Measurements from ENCODE around the gene UBA52.
A peak's percentile ranks its signal among the peaks of the same experiment; 100 is the strongest.
"Not testable (repeated sequence)": the region's sequence is repeated elsewhere in the genome, so short reads cannot be mapped to it uniquely, and the experiment has no call there.

Gene UBA52

GRCh38 chr19:18557411-18558201, 14.1 kb upstream of the UBA52 start, which contains the start of gene KXD1:
KXD1 (plus strand) TSS chr19:18557870; CDS start chr19:18562057, 4,187 bp downstream.
- DNase-seq, result peak; percentile 74

- DNase-seq, result no peak
Observed at GRCh38 chr19:18558202-18558555, 13.5 kb upstream of the UBA52 start.

GRCh38 chr19:18558604-18559003, 13.1 kb upstream of the UBA52 start:
- DNase-seq, result no peak

DNA sequence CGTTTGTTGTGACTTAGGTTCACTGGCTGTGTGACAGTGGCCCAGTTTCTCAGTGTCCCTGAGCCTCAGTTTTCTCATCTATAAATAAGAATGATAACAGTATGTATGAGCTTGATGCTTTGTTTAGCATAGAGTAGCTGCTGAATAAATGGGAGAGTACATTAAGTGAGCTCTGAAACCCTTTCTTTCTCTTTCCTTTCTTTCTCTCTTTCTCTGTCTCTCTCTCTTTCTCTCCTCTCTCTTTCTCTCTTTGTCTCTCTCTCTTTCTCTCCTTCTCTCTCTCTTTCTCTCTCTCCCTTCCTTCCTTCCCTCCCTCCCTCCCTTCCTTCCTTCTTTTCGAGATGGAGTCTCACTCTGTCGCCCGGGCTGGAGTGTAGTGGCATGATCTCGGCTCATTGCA, 12.0 kb upstream of the UBA52 start:
- DNase-seq, result no peak

DNA sequence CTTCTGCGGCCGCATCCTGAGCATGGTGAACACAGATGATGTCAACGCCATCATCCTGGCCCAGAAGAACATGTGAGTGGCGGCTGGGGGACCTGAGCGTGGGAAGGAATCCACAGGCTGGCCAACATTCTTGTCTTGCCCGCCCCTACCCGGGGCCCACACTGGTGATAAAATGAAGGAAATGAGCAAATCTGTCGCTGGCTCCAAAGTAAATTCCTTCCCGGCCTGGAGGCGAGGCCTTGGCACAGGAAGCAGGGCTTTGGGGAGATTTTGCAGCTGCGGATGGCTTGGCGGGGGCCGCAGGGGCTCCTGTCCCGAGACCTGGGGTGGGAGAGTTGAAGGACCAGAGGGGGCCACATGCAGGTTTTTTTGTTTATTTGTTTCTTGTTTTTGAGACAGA, 9.6 kb upstream of the UBA52 start:
- no peak for DNase-seq

DNA sequence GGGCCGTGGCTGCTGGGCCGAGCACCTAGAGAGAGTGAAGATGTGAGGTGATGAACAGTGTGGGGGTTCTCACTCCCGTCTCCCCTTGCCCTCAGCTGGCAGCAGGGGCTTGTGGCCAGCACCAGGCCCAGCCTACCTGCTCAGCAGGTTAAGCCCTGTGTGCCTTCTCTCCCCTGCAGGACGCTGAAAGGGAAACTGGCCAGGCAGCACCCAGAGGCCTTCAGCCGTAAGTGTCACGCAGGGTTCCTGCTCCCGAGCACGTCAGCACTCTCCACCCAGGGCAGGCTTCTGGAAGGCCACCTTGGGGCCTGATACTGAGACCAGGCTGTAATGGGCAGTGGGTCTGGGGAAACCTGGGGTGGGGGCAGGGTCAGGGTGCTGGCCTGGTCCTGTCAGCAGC, 4.7 kb upstream of the UBA52 start:
- DNase-seq, result no peak

GRCh38 chr19:18568367-18568766, 3.3 kb upstream of the UBA52 start:
- DNase-seq, result no peak

DNA sequence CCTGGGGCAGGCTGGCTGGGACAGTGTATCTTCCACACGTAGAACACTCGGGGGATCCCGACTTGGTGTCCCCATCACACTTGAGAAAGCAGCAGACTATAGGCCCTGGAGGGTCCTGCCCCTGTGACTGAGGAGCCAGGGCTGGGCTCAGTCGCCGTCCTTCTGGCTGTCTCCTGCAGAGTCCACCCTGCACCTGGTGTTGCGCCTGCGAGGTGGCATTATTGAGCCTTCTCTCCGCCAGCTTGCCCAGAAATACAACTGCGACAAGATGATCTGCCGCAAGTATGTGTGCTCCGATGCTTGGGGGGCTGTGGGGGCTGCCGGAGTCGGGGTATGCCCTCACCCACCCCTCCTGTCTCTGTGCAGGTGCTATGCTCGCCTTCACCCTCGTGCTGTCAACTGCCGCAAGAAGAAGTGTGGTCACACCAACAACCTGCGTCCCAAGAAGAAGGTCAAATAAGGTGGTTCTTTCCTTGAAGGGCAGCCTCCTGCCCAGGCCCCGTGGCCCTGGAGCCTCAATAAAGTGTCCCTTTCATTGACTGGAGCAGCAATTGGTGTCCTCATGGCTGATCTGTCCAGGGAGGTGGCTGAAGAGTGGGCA, 3.1 kb downstream of the UBA52 start:
- no peak for DNase-seq

- no peak for DNase-seq
Observed at GRCh38 chr19:18576383-18576782, 4.7 kb downstream of the UBA52 start.

GRCh38 chr19:18577365-18577914, 5.8 kb downstream of the UBA52 start:
- no peak for DNase-seq

DNA sequence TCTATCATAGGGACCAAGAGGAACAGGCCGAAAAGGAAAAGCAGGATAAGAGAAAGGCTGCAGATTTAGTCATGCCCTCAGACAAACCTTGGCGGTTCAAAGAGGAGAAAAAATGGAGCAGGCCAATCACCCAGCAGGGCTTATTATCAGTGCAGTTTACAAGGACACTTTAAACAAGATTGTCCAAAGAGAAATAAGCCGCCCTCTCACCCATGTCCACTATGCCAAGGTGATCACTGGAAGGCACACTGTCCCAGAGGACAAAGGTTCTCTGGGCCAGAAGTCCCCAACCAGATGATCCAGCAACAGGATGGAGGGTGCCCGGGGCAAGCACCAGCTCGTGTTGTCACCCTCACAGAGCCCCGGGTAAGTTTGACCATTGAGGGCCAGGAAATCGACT, 8.7 kb downstream of the UBA52 start:
- DNase-seq, result no peak

GRCh38 chr19:18586306-18586705, 14.6 kb downstream of the UBA52 start:
- no peak for DNase-seq

- DNase-seq, result no peak
Observed at GRCh38 chr19:18587561-18587960, 15.9 kb downstream of the UBA52 start.

DNA sequence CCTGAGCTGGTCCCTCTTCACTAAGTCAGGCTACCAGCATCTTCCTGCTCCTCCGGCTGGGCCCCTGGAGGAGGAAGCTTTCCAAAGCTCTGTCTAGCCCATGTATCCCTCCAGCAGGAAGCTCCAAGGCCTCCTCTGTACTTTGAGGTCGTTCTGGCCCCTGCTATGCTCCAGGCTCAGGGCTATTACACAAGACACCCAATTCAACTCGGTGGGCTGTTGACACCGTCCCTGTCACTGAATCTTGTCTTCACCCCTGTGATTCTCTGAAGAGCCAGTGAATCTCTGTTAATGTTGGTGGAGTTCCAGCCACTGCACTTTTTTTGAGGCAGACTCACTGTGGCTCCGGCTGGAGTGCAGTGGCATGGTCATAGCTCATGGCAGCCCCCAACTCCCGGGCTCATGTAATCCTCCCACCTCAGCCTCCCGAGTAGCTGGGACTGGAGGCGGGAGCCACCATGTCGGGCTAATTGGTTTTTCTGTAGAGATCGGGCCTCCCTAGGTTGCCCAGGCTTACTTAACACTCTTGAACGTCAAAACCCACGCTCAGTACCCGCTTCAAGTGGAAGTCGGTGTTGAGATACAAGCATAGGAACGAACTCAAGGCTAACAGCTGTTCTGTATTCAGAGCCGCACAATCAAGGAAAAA, 16.4 kb downstream of the UBA52 start:
- DNase-seq, result no peak

GRCh38 chr19:18588611-18589379, 17.1 kb downstream of the UBA52 start, which contains the start of gene REX1BD:
REX1BD (plus strand) TSS chr19:18588798; CDS start chr19:18588802, 4 bp downstream.
- peak; percentile 70 for DNase-seq

GRCh38 chr19:18589380-18590272, 18.0 kb downstream of the UBA52 start:
- peak; percentile 32 for DNase-seq

DNA sequence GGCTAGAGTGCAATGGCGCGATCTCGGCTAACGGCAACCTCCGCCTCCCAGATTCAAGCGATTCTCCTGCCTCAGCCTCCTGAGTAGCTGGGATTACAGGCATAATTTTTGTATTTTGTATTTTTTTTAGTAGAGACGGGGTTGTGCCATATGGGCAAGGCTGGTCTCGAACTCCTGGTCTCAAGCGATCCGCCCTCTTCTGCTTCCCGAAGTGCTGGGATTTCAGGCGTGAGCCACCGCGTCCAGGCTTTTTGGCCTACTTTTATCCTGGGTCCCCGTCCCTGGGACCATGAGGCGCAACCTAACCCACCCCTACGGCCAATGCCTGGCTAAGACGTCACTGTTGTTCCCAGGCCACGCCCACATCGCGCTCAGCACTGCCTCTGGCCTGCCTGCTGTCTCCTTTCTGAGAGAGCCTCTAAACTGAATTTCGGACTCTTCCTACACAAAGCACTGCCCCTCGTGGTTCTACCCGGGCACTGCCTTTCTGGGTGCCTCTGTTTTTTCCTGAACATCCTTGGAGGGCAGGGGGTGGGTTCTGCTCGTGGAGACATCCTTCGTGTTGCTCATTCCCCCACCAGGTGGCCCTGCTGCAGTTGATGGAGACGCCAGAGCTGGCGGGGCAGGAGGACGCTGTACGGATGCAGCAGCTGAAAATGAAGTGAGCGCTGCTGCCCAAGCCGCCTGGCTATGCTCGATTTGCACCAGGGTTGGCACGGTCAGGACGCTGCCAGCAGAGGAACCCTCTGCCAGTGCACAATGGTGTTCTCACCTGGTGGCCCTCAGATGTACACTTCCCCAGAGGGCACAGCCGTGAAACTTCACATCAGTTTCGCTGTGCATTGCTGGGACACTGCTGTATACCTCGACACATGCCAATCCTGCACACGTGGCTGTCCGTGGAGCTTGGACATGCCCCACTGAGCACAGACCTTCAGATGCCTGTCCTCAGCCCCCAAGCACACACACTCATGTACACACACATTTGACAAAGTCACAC, 18.9 kb downstream of the UBA52 start:
- DNase-seq, result no peak

DNA sequence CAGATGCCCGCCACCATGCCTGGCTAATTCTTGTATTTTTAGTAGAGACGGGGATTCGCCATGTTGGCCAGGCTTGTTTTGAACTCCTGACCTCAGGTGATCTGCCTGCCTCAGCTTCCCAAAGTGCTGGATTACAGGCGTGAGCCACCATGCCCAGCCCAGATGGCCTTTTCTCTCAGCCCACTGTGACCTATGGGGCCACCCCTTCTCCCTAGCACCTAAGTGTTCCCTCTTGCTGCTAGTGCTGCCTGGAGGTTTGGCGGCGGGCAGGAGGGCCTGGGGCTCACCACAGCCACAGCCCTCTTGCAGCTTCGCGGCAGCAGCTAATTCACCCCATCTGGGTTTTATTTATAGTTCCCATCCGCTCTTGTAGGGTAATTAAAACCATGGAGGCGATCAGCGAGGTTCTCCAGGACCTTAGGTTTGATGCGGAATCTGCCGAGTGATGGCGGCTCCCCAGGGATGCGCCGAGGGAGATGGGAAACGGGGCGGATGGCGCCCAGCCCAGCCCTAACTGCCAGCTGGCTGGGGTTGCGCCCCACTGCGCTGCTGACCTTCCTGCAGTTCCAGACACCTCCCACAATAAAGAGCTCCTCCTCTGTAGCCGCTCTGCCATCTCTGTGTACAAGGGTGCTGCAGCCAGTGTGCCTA, 20.2 kb downstream of the UBA52 start:
- no peak for DNase-seq

DNA sequence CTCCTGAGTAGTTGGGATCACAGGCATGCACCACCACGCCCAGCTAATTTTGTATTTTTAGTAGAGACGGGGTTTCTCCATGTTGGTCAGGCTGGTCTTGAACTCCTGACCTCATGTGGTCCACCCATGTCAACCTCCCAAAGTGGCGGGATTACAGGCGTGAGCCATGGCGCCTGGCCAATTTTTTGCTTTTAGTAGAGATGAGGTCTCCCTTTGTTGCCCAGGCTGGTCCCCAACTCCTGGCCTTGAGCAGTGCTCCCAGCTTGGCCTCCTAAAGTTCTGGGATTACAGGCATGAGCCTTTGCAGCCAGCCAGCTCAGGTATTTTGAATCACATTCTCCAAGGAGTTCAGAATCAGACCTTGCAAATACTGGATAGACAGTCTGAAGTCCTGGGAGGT, 21.1 kb downstream of the UBA52 start:
- DNase-seq, result not testable (repeated sequence)

All from GOT3 (cell line).